Peyer's patch (tissue), 4 donors: ENCODE data around the gene CAMKV. TPM values are rescaled to one million over a fixed set of nuclear protein-coding genes. Genes with fewer than 3 reads are reported as not detected.
"Not testable (repeated sequence)": the region's sequence is repeated elsewhere in the genome, so short reads cannot be mapped to it uniquely, and the experiment has no call there.

Experiments used
- DNase-seq, 3 donors: peaks; one replicate each; pipeline ENCODE4 v3.0.0-alpha.2; 2017 to 2019
- H3K27ac ChIP-seq, 4 donors: fragments of 200-600 bp; sonication (generic); one replicate each; pipeline ENCODE4 v1.5.1; 2016 to 2019
- H3K27me3 ChIP-seq, 2 donors: fragments of 200-600 bp; sonication (generic); one replicate each; pipeline ENCODE4 v1.5.1; 2019
- H3K36me3 ChIP-seq, 3 donors: fragments of 200-600 bp; sonication (generic); one replicate each; pipeline ENCODE4 v1.5.1; 2016 to 2019
- H3K4me1 ChIP-seq, 4 donors: fragments of 200-600 bp; sonication (generic); one replicate each; pipeline ENCODE4 v1.5.1; 2016 to 2019
- H3K4me3 ChIP-seq, 4 donors: fragments of 200-600 bp; sonication (generic); 1 replicate in 3 of 4; 2 replicates in 1 of 4; pipeline ENCODE4 v1.5.1; 2016 to 2019; ENCODE audit warnings: mild to moderate bottlenecking in 1 of 4
- H3K9me3 ChIP-seq, 4 donors: fragments of 200-600 bp; sonication (generic); one replicate each; pipeline ENCODE4 v1.5.1; 2016 to 2019; ENCODE audit warnings: mild to moderate bottlenecking in 1 of 4
- POLR2A ChIP-seq, 2 donors: fragments of 450-650 bp; IDR thresholded peaks; one replicate each; pipeline ENCODE4 v1.5.1; 2017; ENCODE audit warnings: antibody characterized with exemption in 2 of 2, mild to moderate bottlenecking in 2 of 2, moderate library complexity in 2 of 2
- total RNA-seq, 4 donors: library from RNA; depleted of rRNA; stranded (reverse); fragments of >200 nt; gene quantifications; one replicate each; pipeline ENCODE4 v1.1.0, GENCODE V29; 2016
- TF ChIP-seq, protein P1 (sequence below), 6 experiments: fragments of 450-650 bp in 4 of 6; fragments of 200-600 bp in 2 of 6; sonication (generic) in 1 of 6; IDR thresholded peaks; one replicate each; pipeline ENCODE4 v1.5.1; 2017 to 2019; ENCODE audit warnings: antibody characterized with exemption in 6 of 6, mild to moderate bottlenecking in 3 of 6, moderate library complexity in 1 of 6

CAMKV gene
- total RNA-seq, 4 donors from 2014 or later: 1.2 to 2.1 TPM; not detected in 2

DNA sequence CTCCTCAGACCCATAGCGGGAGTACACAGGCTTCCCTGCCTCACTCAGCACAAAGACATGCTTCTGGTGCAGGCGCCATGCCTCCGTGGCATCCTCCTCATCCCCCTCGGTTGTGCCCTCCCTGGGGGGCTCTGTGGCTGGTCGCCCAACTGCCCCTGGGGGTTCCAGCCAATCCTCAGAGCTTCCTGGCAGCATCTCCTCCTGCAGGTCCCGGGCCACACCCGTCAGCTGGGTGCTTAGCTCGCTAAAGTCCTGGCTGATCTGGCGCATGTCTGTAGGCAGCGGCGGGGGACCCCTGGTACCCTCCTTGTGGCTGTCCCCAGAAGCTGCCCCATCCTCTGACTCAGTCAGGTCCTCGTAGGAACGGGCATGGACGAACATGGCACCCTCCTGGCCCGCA is 41.9 kb upstream of the CAMKV start:
- Histone ChIP-seq H3K27ac (no peak overlapping the region), H3K4me1 (peaks cover 0 to 11% (median under 1%) of the 10 kb centered on the region in 4 donors), H3K9me3 (no peaks in the 10 kb centered on the region), H3K36me3 (peaks cover 0 to 47% (median 0%) of the 10 kb centered on the region in 3 donors), H3K27me3 (no peaks in the 10 kb centered on the region), H3K4me3 (no peak overlapping the region)
- TF ChIP-seq POLR2A (IDR thresholded peaks at IDR 0.05): no peak
- TF ChIP-seq, protein P1, sequence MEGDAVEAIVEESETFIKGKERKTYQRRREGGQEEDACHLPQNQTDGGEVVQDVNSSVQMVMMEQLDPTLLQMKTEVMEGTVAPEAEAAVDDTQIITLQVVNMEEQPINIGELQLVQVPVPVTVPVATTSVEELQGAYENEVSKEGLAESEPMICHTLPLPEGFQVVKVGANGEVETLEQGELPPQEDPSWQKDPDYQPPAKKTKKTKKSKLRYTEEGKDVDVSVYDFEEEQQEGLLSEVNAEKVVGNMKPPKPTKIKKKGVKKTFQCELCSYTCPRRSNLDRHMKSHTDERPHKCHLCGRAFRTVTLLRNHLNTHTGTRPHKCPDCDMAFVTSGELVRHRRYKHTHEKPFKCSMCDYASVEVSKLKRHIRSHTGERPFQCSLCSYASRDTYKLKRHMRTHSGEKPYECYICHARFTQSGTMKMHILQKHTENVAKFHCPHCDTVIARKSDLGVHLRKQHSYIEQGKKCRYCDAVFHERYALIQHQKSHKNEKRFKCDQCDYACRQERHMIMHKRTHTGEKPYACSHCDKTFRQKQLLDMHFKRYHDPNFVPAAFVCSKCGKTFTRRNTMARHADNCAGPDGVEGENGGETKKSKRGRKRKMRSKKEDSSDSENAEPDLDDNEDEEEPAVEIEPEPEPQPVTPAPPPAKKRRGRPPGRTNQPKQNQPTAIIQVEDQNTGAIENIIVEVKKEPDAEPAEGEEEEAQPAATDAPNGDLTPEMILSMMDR (IDR thresholded peaks at IDR 0.05): no peak
- no peak for DNase-seq

DNA sequence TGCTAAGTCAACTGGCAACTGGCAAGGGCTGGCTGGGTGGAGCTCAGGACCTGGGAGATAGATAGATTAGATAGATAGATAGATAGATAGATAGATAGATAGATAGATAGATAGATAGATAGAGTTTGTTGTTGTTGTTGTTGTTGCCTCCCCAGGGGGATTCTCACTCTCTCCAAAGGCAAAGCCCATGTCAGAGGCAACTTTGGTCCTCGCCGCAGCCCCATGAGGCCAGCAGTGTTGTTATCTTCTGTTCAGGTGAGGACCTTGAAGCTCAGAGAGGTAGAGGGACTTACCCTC is 41.4 kb upstream of the CAMKV start:
- Histone ChIP-seq H3K27ac (no peak overlapping the region), H3K4me1 (peaks cover 0 to 16% (median 3%) of the 10 kb centered on the region in 4 donors), H3K4me3 (no peak overlapping the region), H3K36me3 (peaks cover 0 to 47% (median 0%) of the 10 kb centered on the region in 3 donors), H3K27me3 (no peaks in the 10 kb centered on the region), H3K9me3 (no peaks in the 10 kb centered on the region)
- TF ChIP-seq, protein P1 (IDR thresholded peaks at IDR 0.05): no peak
- no peak for TF ChIP-seq POLR2A (IDR thresholded peaks at IDR 0.05)
- no peak for DNase-seq

DNA sequence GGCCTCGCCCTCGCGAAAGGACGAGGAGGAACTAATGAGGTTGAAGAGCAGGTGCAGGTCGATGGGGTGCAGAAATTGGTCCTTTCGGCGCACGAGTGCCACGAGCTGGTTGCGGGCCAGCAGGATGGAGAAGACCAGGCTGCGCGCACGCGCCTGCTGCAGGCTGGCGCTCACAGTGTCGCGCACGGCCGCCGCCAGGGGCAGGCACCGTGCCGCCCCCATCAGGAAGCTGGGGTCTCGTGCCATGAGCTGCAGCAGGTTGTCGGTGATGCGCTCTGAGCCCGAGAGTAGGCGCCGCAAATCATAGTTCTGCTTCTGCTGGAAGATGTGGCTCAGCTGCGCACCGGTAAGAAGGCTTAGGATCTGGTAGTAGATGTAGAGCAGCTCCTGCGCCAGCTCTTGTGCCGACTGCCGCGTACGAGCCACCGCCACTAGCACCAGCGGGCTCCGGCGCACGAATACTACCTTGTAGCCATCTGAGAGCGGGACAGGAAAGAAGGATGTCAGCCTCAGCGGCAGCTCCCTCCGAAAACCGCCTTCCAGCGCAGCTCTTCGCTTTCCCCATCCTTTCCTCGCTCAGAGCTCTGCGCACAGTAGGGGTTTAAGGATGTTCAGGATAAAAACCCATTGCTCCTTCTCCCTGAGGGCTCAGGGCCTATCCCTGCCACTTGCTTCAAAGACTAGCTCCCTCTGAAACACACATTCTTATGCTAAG is 40.9 kb upstream of the CAMKV start:
- Histone ChIP-seq H3K27ac (no peak overlapping the region), H3K4me1 (peaks cover 0 to 21% (median 3%) of the 10 kb centered on the region in 4 donors), H3K4me3 (no peak overlapping the region), H3K9me3 (no peaks in the 10 kb centered on the region), H3K36me3 (peaks cover 0 to 47% (median 0%) of the 10 kb centered on the region in 3 donors), H3K27me3 (no peaks in the 10 kb centered on the region)
- TF ChIP-seq, protein P1 (IDR thresholded peaks at IDR 0.05): no peak
- no peak for TF ChIP-seq POLR2A (IDR thresholded peaks at IDR 0.05)
- DNase-seq: no peak

DNA sequence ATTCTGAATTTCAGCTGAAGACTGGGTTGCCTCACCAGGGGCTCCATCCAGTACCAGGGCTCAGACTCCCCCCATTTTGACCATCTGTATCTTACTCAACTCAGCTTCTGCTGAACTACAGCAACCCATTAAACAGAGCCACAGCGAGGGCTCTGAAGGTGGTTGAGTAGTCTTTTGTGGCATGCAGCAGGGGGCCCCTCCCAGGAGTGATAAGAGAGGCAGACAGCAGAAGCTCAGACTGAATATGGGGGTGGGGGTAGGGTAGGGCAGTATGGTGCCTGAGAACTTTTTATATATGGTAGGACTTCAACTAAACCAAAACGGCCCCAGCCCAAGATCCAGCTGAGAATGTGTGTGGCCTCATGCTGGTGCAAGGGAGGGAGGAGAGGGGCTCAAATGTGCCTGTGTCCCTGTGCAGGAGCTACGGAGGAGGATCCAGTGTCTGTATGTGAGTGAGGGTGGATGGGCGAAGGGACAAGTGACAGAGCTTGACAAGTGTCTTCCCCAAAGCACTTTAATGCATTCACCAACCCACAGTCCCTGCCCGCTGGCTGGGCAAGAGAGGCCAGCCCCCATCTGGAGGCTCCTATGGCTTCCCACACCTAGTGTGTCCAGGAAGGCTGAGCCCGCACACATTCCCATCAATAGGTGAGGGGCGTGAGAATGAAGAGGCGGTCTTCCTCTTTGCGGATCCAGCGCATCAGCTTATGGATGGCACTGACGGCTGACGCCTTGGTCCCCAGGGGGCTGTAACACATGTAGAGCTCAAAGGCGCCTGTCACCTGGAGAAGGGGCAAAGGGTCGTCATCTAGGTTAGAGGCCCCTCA is 38.9 kb upstream of the CAMKV start:
- Histone ChIP-seq H3K27ac (no peak overlapping the region), H3K36me3 (peaks cover 0 to 47% (median 0%) of the 10 kb centered on the region in 3 donors), H3K4me1 (peaks cover 3 to 36% (median 7%) of the 10 kb centered on the region in 4 donors), H3K4me3 (no peak overlapping the region), H3K9me3 (no peaks in the 10 kb centered on the region), H3K27me3 (no peaks in the 10 kb centered on the region)
- no peak for TF ChIP-seq POLR2A (IDR thresholded peaks at IDR 0.05)
- TF ChIP-seq, protein P1 (IDR thresholded peaks at IDR 0.05): no peak
- DNase-seq: no peak

DNA sequence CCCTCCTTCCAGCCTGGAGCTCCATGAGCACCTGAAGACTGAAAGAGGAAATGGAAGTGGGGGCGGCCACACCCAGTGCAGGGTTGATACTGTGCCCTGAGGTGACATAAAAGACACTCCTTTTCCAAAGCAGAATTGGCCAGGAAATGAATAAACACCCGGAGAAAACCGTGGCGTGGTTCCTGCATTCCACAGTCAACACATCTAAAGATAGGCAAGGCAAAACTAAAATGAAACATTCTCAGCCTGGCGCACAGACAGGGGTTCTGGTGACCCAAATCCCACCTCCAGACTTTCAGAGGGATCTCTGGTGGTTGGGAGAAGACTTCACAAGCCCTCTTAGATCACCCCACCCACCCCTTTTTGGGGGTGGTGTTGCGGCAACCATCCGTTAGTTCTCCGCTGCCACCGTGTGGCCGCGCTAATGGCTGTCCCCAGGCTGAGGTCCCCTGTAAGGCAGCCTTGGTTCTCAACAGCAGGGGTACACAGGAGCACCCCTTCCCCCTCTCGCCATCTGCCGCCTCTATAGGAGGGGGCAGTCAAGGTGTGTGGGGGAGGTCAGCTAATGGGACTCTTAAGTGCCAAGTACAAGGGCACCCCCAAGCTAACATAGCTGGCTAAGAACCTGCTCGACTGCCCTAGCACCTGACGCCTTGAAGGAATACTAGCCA is 36.5 kb upstream of the CAMKV start:
- peak; percentile 34 to 83 (median 79) for DNase-seq
- Histone ChIP-seq H3K36me3 (peaks cover 0 to 27% (median 0%) of the 10 kb centered on the region in 3 donors), H3K27ac (peak overlapping the region in 3 of 4 donors; percentile 79 to 89 (median 83)), H3K27me3 (no peaks in the 10 kb centered on the region), H3K4me1 (peaks cover 3 to 54% (median 8%) of the 10 kb centered on the region in 4 donors), H3K4me3 (peak overlapping the region in 2 of 4 donors; percentile 37 to 44), H3K9me3 (no peaks in the 10 kb centered on the region)
- TF ChIP-seq, protein P1 (IDR thresholded peaks at IDR 0.05): peak in 5 of 6 experiments; percentile 8 to 78 (median 70)
- TF ChIP-seq POLR2A (IDR thresholded peaks at IDR 0.05): peak in 1 of 2 donors; percentile 72

DNA sequence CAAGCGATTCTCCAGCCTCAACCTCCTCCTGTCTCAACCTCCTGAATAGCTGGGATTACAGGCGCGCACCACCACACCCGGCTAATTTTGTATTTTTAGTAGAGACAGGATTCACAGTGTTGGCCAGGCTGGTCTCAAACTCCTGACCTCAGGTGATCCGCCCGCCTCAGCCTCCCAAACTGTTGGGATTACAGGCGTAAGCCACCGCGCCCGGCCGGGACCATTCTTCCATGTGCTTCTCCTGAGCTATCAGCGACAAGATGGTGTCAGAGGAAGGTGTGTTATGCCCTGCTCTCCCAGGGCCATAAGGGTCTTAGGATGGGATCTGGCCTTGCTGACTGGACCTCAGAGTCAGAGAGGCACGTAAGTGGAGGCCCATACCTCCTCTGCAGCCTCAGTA is 34.7 kb upstream of the CAMKV start:
- not testable (repeated sequence) for DNase-seq, H3K36me3 ChIP-seq, H3K9me3 ChIP-seq, H3K27me3 ChIP-seq
- peak overlapping the region; percentile 55 to 97 (median 81) for H3K27ac ChIP-seq
- H3K4me1 ChIP-seq: peaks cover 3 to 69% (median 8%) of the 10 kb centered on the region in 4 donors
- H3K4me3 ChIP-seq: peak overlapping the region in 1 of 4 donors; percentile 66
